WTC11 (cell line): Measurements from ENCODE around the gene IRF1. TPM values are rescaled to one million over a fixed set of nuclear protein-coding genes. Genes with fewer than 3 reads are reported as not detected.

Experiments
- ATAC-seq: fragments of 200-7000 bp; cut with Tn5 transposase; 2 replicates; pipeline ENCODE4 v1.10.0; 2021; ENCODE audit warnings: mild to moderate bottlenecking, moderate library complexity
- CTCF ChIA-PET: fragments of 300-600 bp; sonication (Branson Sonifier 250); formaldehyde crosslinking; loops from one replicate; lab custom pipeline; 2021; ENCODE audit warnings: antibody characterized with exemption; lab: Charles Lee
- POLR2A ChIA-PET: fragments of 350-600 bp; sonication (Branson Sonifier 250); formaldehyde crosslinking; loops from one replicate; lab custom pipeline; 2021; ENCODE audit warnings: antibody characterized with exemption; lab: Charles Lee
- DNase-seq: peaks from one replicate; pipeline ENCODE4 v3.0.0; 2021; ENCODE audit warnings: low spot score
- H3K27ac Mint-ChIP-seq: 2 replicates; pipeline ENCODE4 v1.8.0; 2021; ENCODE audit warnings: mixed read lengths
- H3K27me3 Mint-ChIP-seq: 2 replicates; pipeline ENCODE4 v1.8.0; 2021; ENCODE audit warnings: low read depth, mild to moderate bottlenecking, moderate library complexity, mixed read lengths
- H3K36me3 Mint-ChIP-seq: 2 replicates; pipeline ENCODE4 v1.8.0; 2021; ENCODE audit warnings: mixed read lengths
- H3K4me1 Mint-ChIP-seq: 2 replicates; pipeline ENCODE4 v1.8.0; 2022; ENCODE audit warnings: mixed read lengths
- H3K4me3 Mint-ChIP-seq: 2 replicates; pipeline ENCODE4 v1.8.0; 2021; ENCODE audit warnings: mild to moderate bottlenecking, moderate library complexity, mixed read lengths
- H3K9me3 Mint-ChIP-seq: 2 replicates; pipeline ENCODE4 v1.8.0; 2021; ENCODE audit warnings: mixed read lengths
- CBFB ChIP-seq: sonication (generic); formaldehyde crosslinking; IDR thresholded peaks from 2 replicates; pipeline ENCODE4 v1.8.1; 2022; ENCODE audit warnings: mild to moderate bottlenecking, low read depth, missing genetic modification reagents
- CREM ChIP-seq: sonication (generic); formaldehyde crosslinking; IDR thresholded peaks from 2 replicates; pipeline ENCODE4 v1.8.1; 2022; ENCODE audit warnings: mild to moderate bottlenecking, missing genetic modification reagents, moderate library complexity
- CTCF ChIP-seq: fragments of 200-600 bp; IDR thresholded peaks from 2 replicates; pipeline ENCODE4 v1.8.0; 2022; ENCODE audit warnings: antibody characterized with exemption
- FOXJ3 ChIP-seq: sonication (generic); formaldehyde crosslinking; IDR thresholded peaks from 2 replicates; pipeline ENCODE4 v1.9.0; 2021; ENCODE audit warnings: missing genetic modification reagents, mild to moderate bottlenecking, borderline replicate concordance
- FOXK1 ChIP-seq: sonication (generic); formaldehyde crosslinking; IDR thresholded peaks from 2 replicates; pipeline ENCODE4 v1.8.0; 2022; ENCODE audit warnings: mild to moderate bottlenecking, moderate library complexity, missing genetic modification reagents
- GABPB1 ChIP-seq: sonication (generic); formaldehyde crosslinking; IDR thresholded peaks from 2 replicates; pipeline ENCODE4 v1.8.1; 2023; ENCODE audit warnings: mild to moderate bottlenecking, missing genetic modification reagents
- GTF2I ChIP-seq: fragments of 250-450 bp; sonication (Bioruptor Pico); conservative IDR thresholded peaks from 2 replicates; pipeline ENCODE4 v1.4.0; 2021; ENCODE audit warnings: mild to moderate bottlenecking
- HMGA2 ChIP-seq: fragments of 250-450 bp; sonication (Bioruptor Pico); IDR thresholded peaks from 2 replicates; pipeline ENCODE4 v1.4.0; 2021; ENCODE audit warnings: mild to moderate bottlenecking, moderate library complexity
- IRF1 ChIP-seq: sonication (generic); formaldehyde crosslinking; IDR thresholded peaks from 2 replicates; pipeline ENCODE4 v1.8.0; 2023; ENCODE audit warnings: missing genetic modification reagents
- KAT7 ChIP-seq: sonication (generic); formaldehyde crosslinking; IDR thresholded peaks from 2 replicates; pipeline ENCODE4 v1.8.1; 2023; ENCODE audit warnings: missing genetic modification reagents, mild to moderate bottlenecking, borderline replicate concordance
- MXD4 ChIP-seq: fragments of 250-450 bp; sonication (Bioruptor Pico); IDR thresholded peaks from 2 replicates; pipeline ENCODE4 v1.8.0; 2021; ENCODE audit warnings: mild to moderate bottlenecking, moderate library complexity, borderline replicate concordance
- MYBL2 ChIP-seq: sonication (generic); formaldehyde crosslinking; IDR thresholded peaks from 2 replicates; pipeline ENCODE4 v1.8.1; 2023; ENCODE audit warnings: mild to moderate bottlenecking, moderate library complexity, missing genetic modification reagents
- NFATC4 ChIP-seq: fragments of 250-450 bp; sonication (Bioruptor Pico); IDR thresholded peaks from 2 replicates; pipeline ENCODE4 v1.9.0; 2021; ENCODE audit warnings: mild to moderate bottlenecking
- NFE2L1 ChIP-seq: sonication (generic); formaldehyde crosslinking; IDR thresholded peaks from 2 replicates; pipeline ENCODE4 v1.8.1; 2023; ENCODE audit warnings: missing genetic modification reagents
- NR1H2 ChIP-seq: sonication (generic); formaldehyde crosslinking; IDR thresholded peaks from 2 replicates; pipeline ENCODE4 v1.9.0; 2021; ENCODE audit warnings: mild to moderate bottlenecking, moderate library complexity, missing genetic modification reagents
- PRRX2 ChIP-seq: fragments of 250-450 bp; sonication (Bioruptor Pico); IDR thresholded peaks from 2 replicates; pipeline ENCODE4 v1.8.0; 2021; ENCODE audit warnings: mild to moderate bottlenecking
- RELA ChIP-seq: sonication (generic); formaldehyde crosslinking; IDR thresholded peaks from 2 replicates; pipeline ENCODE4 v1.8.1; 2022; ENCODE audit warnings: missing genetic modification reagents, mild to moderate bottlenecking, borderline replicate concordance
- TCF7 ChIP-seq: sonication (generic); formaldehyde crosslinking; IDR thresholded peaks from 2 replicates; pipeline ENCODE4 v1.8.0; 2022; ENCODE audit warnings: mild to moderate bottlenecking, low read depth, missing genetic modification reagents, moderate library complexity
- TEAD4 ChIP-seq: sonication (generic); formaldehyde crosslinking; IDR thresholded peaks from 2 replicates; pipeline ENCODE4 v1.8.0; 2022; ENCODE audit warnings: mild to moderate bottlenecking, missing genetic modification reagents
- TP53 ChIP-seq: sonication (generic); formaldehyde crosslinking; IDR thresholded peaks from 2 replicates; pipeline ENCODE4 v1.8.1; 2023; ENCODE audit warnings: mild to moderate bottlenecking, missing genetic modification reagents
- USF1 ChIP-seq: sonication (generic); formaldehyde crosslinking; IDR thresholded peaks from 2 replicates; pipeline ENCODE4 v1.8.0; 2022; ENCODE audit warnings: mild to moderate bottlenecking, missing genetic modification reagents
- USF2 ChIP-seq: sonication (generic); formaldehyde crosslinking; IDR thresholded peaks from 2 replicates; pipeline ENCODE4 v1.8.1; 2023; ENCODE audit warnings: mild to moderate bottlenecking, missing genetic modification reagents, moderate library complexity
- ZBTB21 ChIP-seq: sonication (generic); formaldehyde crosslinking; IDR thresholded peaks from 2 replicates; pipeline ENCODE4 v1.8.1; 2023; ENCODE audit warnings: mild to moderate bottlenecking, missing genetic modification reagents, borderline replicate concordance
- ZNF121 ChIP-seq: sonication (generic); formaldehyde crosslinking; IDR thresholded peaks from 2 replicates; pipeline ENCODE4 v1.8.0; 2023; ENCODE audit warnings: missing genetic modification reagents
- ZNF396 ChIP-seq: fragments of 250-450 bp; sonication (Bioruptor Pico); IDR thresholded peaks from 2 replicates; pipeline ENCODE4 v1.8.0; 2021; ENCODE audit warnings: mild to moderate bottlenecking, moderate library complexity, borderline replicate concordance
- ZNF416 ChIP-seq: fragments of 250-450 bp; sonication (Bioruptor Pico); IDR thresholded peaks from 2 replicates; pipeline ENCODE4 v1.9.0; 2021; ENCODE audit warnings: mild to moderate bottlenecking, inconsistent platforms
- ZNF532 ChIP-seq: fragments of 250-450 bp; sonication (Bioruptor Pico); IDR thresholded peaks from 2 replicates; pipeline ENCODE4 v1.9.0; 2021; ENCODE audit warnings: mild to moderate bottlenecking, borderline replicate concordance
- ZSCAN18 ChIP-seq: fragments of 250-450 bp; sonication (Bioruptor Pico); IDR thresholded peaks from 2 replicates; pipeline ENCODE4 v2.1.2; 2022; ENCODE audit warnings: mild to moderate bottlenecking, moderate library complexity
- total RNA-seq: library from RNA; stranded (reverse); gene quantifications from 3 replicates; pipeline ENCODE4 v1.2.3, GENCODE V29; 2021

IRF1 gene
- total RNA-seq, 1 experiment from 2014 or later = 8.8 TPM

GRCh38 chr5:132454361-132454760 lies 36.2 kb downstream of the IRF1 start (continued):
- no peak for TF ChIP-seq NR1H2
- TF ChIP-seq CBFB = no peak
- TF ChIP-seq TP53 = no peak
- no peak for TF ChIP-seq PRRX2 (CRISPR knock-in tag)
- no peak for TF ChIP-seq ZBTB21 (CRISPR knock-in tag)
- TF ChIP-seq ZNF532 (CRISPR knock-in tag) = no peak
- no peak for TF ChIP-seq KAT7 (CRISPR knock-in tag)
- TF ChIP-seq MYBL2 (CRISPR knock-in tag) = no peak
- no peak for TF ChIP-seq FOXK1 (CRISPR knock-in tag)
- no peak for TF ChIP-seq CTCF

GRCh38 chr5:132451387-132451786 lies 39.2 kb downstream of the IRF1 start:
- no peak overlapping the region for H3K4me3 Mint-ChIP-seq
- POLR2A ChIA-PET = no interaction called here
- CTCF ChIA-PET = interaction anchor here (1.4 to 1.8 kb wide), 4 partner anchors 13 to 75 kb away, joined by 3 to 6 read pairs (median 5); no protein-coding TSS in a partner anchor

GRCh38 chr5:132449060-132449459 lies 41.5 kb downstream of the IRF1 start:
- CTCF ChIA-PET = interaction anchor here (1.0 to 1.4 kb wide), 2 partner anchors 22 to 26 kb away, joined by 3 to 6 read pairs; no protein-coding TSS in a partner anchor
- TF ChIP-seq USF1 (CRISPR knock-in tag) (no peak), FOXJ3 (CRISPR knock-in tag) (no peak), ZSCAN18 (no peak), TEAD4 (CRISPR knock-in tag) (no peak), GABPB1 (no peak), NFE2L1 (CRISPR knock-in tag) (no peak), ZNF416 (no peak), CREM (CRISPR knock-in tag) (no peak), USF2 (CRISPR knock-in tag) (no peak), RELA (no peak), GTF2I (CRISPR knock-in tag) (no peak)

More at GRCh38 chr5:132451387-132451786, 39.2 kb downstream of the IRF1 start:
- Mint-ChIP-seq H3K4me1 (peaks cover 36% of the 10 kb centered on the region), H3K27me3 (no peaks in the 10 kb centered on the region; the same call in 1 of the 2 replicates), H3K9me3 (no peaks in the 10 kb centered on the region), H3K27ac (no peak overlapping the region), H3K36me3 (no peaks in the 10 kb centered on the region)
- no peak for DNase-seq
- TF ChIP-seq IRF1 (no peak), MXD4 (CRISPR knock-in tag) (no peak), ZNF396 (CRISPR knock-in tag) (no peak), TCF7 (no peak), NFATC4 (CRISPR knock-in tag) (no peak), HMGA2 (CRISPR knock-in tag) (no peak), ZNF121 (CRISPR knock-in tag) (no peak)
- no peak for ATAC-seq

More at GRCh38 chr5:132449060-132449459, 41.5 kb downstream of the IRF1 start:
- no peak overlapping the region for H3K27ac Mint-ChIP-seq
- POLR2A ChIA-PET = no interaction called here
- ATAC-seq = no peak
- H3K27me3 Mint-ChIP-seq = no peaks in the 10 kb centered on the region; the same call in 1 of the 2 replicates
- H3K4me1 Mint-ChIP-seq = peaks cover 44% of the 10 kb centered on the region
- peaks cover 10% of the 10 kb centered on the region for H3K9me3 Mint-ChIP-seq
- H3K36me3 Mint-ChIP-seq = peaks cover 6% of the 10 kb centered on the region; the same call in 1 of the 2 replicates
- no peak for DNase-seq
- no peak overlapping the region for H3K4me3 Mint-ChIP-seq
